Measurements from ENCODE around the gene ATRN. TPM values are rescaled to one million over a fixed set of nuclear protein-coding genes. Genes with fewer than 3 reads are reported as not detected.

ATRN gene
- total RNA-seq, 4 donors from 2014 or later = 24.0 to 31.5 (median 26.4) TPM

GRCh38 chr20:3673221-3674070 is 202.6 kb downstream of the ATRN start:
- H3K36me3 ChIP-seq = peaks cover 0 to 62% (median 0%) of the 10 kb centered on the region in 3 donors
- peaks cover 0 to 24% (median 16%) of the 10 kb centered on the region in 4 donors for H3K4me1 ChIP-seq
- no peak overlapping the region for H3K27ac ChIP-seq
- peaks cover 0 to 20% of the 10 kb centered on the region in 2 donors for H3K27me3 ChIP-seq
- no peak for DNase-seq (ENCODE audit: low spot score in 2 of 2)
- WGBS, 2 donors = 67 to 69% methylated on average over 60 to 90 of the region's 90 CpGs
- TF ChIP-seq CTCF (IDR thresholded peaks at IDR 0.05) (no peak), POLR2A (IDR thresholded peaks at IDR 0.05) (no peak), EP300 (IDR thresholded peaks at IDR 0.05) (no peak)
- no peaks in the 10 kb centered on the region for H3K9me3 ChIP-seq
- no peak overlapping the region for H3K4me3 ChIP-seq

- DNase-seq (ENCODE audit: low spot score in 2 of 2) = no peak
- Histone ChIP-seq H3K4me1 (peaks cover 0 to 34% (median 18%) of the 10 kb centered on the region in 4 donors), H3K27me3 (peaks cover 0 to 20% of the 10 kb centered on the region in 2 donors), H3K4me3 (no peak overlapping the region), H3K36me3 (peaks cover 0 to 56% (median 0%) of the 10 kb centered on the region in 3 donors), H3K27ac (no peak overlapping the region), H3K9me3 (no peaks in the 10 kb centered on the region)
- TF ChIP-seq EP300 (IDR thresholded peaks at IDR 0.05) (no peak), CTCF (IDR thresholded peaks at IDR 0.05) (no peak), POLR2A (IDR thresholded peaks at IDR 0.05) (no peak)
- WGBS, 2 donors = 80 to 81% methylated on average over 9 of the region's 10 CpGs
Measured at GRCh38 chr20:3674447-3674846, 203.6 kb downstream of the ATRN start.

- no peak for TF ChIP-seq CTCF (IDR thresholded peaks at IDR 0.05)
- TF ChIP-seq POLR2A (IDR thresholded peaks at IDR 0.05) = no peak
- TF ChIP-seq EP300 (IDR thresholded peaks at IDR 0.05) = no peak
- Histone ChIP-seq H3K4me1 (peaks cover 0 to 42% (median 22%) of the 10 kb centered on the region in 4 donors), H3K9me3 (no peaks in the 10 kb centered on the region), H3K4me3 (no peak overlapping the region), H3K27me3 (peaks cover 0 to 21% of the 10 kb centered on the region in 2 donors), H3K27ac (no peak overlapping the region), H3K36me3 (peaks cover 0 to 54% (median 0%) of the 10 kb centered on the region in 3 donors)
- WGBS, 2 donors = 61 to 66% methylated on average over 13 of the region's 13 CpGs
- DNase-seq (ENCODE audit: low spot score in 2 of 2) = no peak
Measured at GRCh38 chr20:3674995-3675900, 204.4 kb downstream of the ATRN start.

- Histone ChIP-seq H3K27me3 (peaks cover 0 to 21% of the 10 kb centered on the region in 2 donors), H3K4me3 (no peak overlapping the region), H3K36me3 (peaks cover 0 to 31% (median 0%) of the 10 kb centered on the region in 3 donors), H3K4me1 (peaks cover 0 to 66% (median 31%) of the 10 kb centered on the region in 4 donors), H3K9me3 (no peaks in the 10 kb centered on the region), H3K27ac (peak overlapping the region; percentile 38 to 93 (median 67))
- TF ChIP-seq POLR2A (IDR thresholded peaks at IDR 0.05) (no peak), EP300 (IDR thresholded peaks at IDR 0.05) (no peak), CTCF (IDR thresholded peaks at IDR 0.05) (no peak)
- no peak for DNase-seq (ENCODE audit: low spot score in 2 of 2)
- 18 to 21% methylated on average over 8 of the region's 8 CpGs for WGBS, 2 donors
Measured at GRCh38 chr20:3677733-3678132, 206.9 kb downstream of the ATRN start.

Measured in tibial nerve (tissue), 4 donors.